Measurements from ENCODE around the gene CAMK4.

DNA sequence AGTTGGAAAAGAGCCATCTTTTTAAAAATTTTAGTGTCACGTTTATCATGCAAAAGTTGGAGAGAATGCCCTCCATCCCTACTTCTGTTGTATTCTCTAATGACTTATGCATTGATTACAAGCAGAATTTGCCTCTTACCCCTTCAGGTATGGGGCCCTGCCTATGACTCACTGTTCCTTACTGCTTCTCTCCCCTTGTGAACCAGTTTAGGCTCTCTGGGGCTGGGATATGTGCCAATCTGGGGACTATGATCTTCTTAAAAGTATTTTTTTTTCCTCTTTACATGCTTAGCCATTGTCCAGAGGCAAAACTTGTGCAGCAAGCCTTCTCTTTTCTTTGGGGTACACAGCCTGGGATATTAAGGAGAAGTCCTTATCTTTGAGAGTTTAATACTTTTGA is 37.4 kb downstream of the CAMK4 start:
- TF ChIP-seq POLR2A (IDR thresholded peaks at IDR 0.05; ENCODE audit: low read depth, low read length) (no peak), POLR2AphosphoS5 (IDR thresholded peaks at IDR 0.05; ENCODE audit: low read depth, low read length) (no peak), TAF1 (IDR thresholded peaks at IDR 0.05; ENCODE audit: low read depth, low read length) (no peak), POU2F2 (IDR thresholded peaks at IDR 0.05; ENCODE audit: low read depth, low read length) (no peak), PAX5 (IDR thresholded peaks at IDR 0.05; ENCODE audit: insufficient read depth, low read length, severe bottlenecking) (no peak)

All from GM12891 (cell line).